Pericardium fibroblast (primary cell): Measurements from ENCODE around the gene MKNK2. TPM values are rescaled to one million over a fixed set of nuclear protein-coding genes. Genes with fewer than 3 reads are reported as not detected.

Experiments
- total RNA-seq: library from RNA; depleted of rRNA; stranded (reverse); fragments of >200 nt; gene quantifications from 2 replicates; pipeline ENCODE4 v1.2.3, GENCODE V29; 2015

The MKNK2 gene
- total RNA-seq: 96.9 and 116 TPM in 2 replicates

DNA sequence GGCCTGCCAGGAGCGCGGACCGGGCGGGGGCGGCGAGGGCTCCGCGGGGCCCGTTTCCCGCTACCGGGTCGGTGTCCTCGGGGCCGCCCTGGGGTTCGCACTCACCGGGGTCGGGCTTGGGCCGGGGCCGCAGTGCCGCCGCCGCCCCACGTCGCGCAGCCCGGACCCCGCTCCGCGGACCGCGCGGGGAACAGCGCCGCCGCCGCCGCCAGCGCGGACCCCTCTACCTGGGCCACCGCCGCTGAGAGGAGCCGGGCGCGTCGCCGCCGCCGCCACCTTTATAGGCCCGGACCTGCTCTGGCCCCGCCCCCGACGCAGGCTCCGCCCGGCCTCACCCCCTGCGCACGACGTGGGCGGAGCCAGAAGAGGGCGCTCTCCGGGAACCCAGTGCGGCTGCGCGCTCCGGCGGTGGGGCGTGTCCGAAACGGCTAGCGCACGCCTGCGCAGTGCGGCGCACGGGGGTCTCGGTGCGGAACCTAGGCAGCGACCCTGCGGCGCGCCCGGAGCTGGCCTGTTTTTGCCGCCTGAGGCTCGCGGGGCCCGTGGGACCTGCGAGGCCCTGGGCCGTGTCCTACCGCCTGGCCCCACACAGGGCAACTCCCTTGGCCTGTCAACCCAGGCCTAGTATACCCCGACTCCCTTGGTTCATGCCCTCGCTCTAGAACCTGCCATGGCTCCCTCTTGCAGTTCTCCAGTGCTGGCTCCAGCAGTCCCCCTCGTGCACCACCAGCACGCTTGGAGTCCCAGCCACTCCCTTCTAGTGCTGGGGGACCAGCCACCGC lies at the start of gene MKNK2:
TSS of gene MKNK2 (minus strand) at position 254 of the 782 bp plus-strand sequence. CDS start 393 bp downstream, outside the sequence.

DNA sequence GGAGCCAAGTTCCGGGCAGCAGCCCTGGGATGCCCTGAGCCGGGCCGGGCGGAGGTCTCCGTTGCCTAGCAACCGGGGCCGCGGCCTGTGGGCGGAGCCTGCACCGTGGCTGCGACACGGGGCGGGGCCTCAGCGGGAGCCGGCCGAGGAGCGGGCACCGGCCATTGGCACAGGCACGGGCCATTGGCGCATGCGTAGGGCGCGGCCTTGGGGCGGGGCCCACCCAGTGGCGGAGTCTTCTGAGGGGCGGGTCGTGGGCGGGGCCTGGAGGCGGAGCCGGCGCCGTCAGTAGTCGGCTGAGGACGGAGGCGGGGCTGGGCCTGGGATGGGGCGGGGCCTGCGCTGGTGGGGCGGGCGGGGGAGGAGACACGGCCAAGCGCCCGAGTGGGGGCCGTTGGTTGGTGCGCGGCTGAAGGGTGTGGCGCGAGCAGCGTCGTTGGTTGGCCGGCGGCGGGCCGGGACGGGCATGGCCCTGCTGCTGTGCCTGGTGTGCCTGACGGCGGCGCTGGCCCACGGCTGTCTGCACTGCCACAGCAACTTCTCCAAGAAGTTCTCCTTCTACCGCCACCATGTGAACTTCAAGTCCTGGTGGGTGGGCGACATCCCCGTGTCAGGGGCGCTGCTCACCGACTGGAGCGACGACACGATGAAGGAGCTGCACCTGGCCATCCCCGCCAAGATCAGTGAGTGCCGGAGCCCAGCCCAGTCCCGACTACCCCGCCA lies 45.6 kb upstream of the MKNK2 start, which contains the start of gene IZUMO4:
TSS of gene IZUMO4 (plus strand) at position 436 of the 723 bp plus-strand sequence. CDS start at position 467, 31 bp downstream.

DNA sequence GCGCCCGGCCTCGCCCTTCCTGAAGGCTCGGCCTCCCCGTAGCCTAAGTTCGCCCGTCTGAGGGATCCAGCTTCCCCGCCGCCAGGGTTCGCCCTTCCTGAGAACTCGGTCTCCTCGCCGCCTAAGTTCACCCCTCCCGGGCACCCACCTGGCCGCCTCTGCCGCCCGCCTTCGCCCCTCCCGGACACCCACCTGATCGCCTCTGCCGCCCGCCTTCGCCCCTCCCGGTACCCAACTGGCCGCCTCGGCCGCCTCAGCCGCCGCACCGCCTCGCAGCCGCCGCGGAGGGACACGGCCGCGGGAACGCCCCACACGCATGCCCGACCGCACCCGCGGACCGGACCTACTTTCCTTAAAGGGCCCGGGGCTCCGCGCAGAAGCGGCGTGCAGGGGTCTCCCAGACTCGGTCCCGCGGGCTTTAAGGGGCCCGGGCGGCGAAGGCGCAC lies 45.0 kb upstream of the MKNK2 start, which contains the start of gene MOB3A:
TSS of gene MOB3A (minus strand) at position 293 of the 446 bp plus-strand sequence. CDS start 17,766 bp downstream, outside the sequence.

DNA sequence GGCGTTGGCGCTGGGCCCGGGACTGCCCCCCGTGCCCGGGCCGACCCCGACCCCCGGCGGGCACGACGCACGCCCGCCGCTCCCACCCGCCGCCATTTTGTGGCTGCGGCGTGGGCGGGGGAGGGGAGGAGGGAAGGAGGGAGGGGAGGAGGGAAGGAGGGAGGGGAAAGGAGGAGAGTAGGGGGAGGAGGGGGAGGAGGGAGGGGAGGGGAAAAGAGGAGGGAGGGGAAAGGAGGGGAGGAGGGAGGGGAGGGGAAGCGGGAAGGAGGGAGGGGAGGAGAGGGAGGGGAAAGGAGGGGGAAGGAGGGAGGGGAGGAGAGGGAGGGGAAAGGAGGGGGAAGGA lies 35.5 kb downstream of the MKNK2 start, which contains the start of gene BTBD2:
TSS of gene BTBD2 (minus strand) at position 107 of the 343 bp plus-strand sequence. CDS start at position 96, 11 bp downstream.

Other genes with a start within 250 kb of the MKNK2 start
- gene ATP8B3, start 239.0 kb downstream of the MKNK2 start, total RNA-seq: 1.2 and 1.4 TPM in 2 replicates
- 5.5 and 8.8 TPM in 2 replicates for gene REXO1, start 202.8 kb downstream of the MKNK2 start, total RNA-seq
- 7.6 and 22.5 TPM in 2 replicates for gene KLF16, start 187.7 kb downstream of the MKNK2 start, total RNA-seq
- gene ABHD17A, start 165.7 kb downstream of the MKNK2 start, total RNA-seq: 122 and 178 TPM in 2 replicates
- 3.2 and 5.4 TPM in 2 replicates for gene ADAT3, start 145.8 kb downstream of the MKNK2 start, total RNA-seq
- 102 and 104 TPM in 2 replicates for gene SCAMP4, start 145.8 kb downstream of the MKNK2 start, total RNA-seq
- gene CSNK1G2, start 110.1 kb downstream of the MKNK2 start, total RNA-seq: 57.0 and 59.2 TPM in 2 replicates
- 94.8 and 143 TPM in 2 replicates for gene BTBD2, start 35.5 kb downstream of the MKNK2 start, total RNA-seq
- gene MOB3A, start 45.1 kb upstream of the MKNK2 start, total RNA-seq: 26.6 and 36.9 TPM in 2 replicates
- gene IZUMO4, start 45.7 kb upstream of the MKNK2 start, total RNA-seq: 0.82 and 1.3 TPM in 2 replicates
- 88.9 and 107 TPM in 2 replicates for gene AP3D1, start 100.3 kb upstream of the MKNK2 start, total RNA-seq
- 10.1 and 13.9 TPM in 2 replicates for gene DOT1L, start 112.7 kb upstream of the MKNK2 start, total RNA-seq
- 58.4 and 81.5 TPM in 2 replicates for gene PLEKHJ1, start 185.1 kb upstream of the MKNK2 start, total RNA-seq
- 34.6 and 36.6 TPM in 2 replicates for gene SF3A2, start 185.6 kb upstream of the MKNK2 start, total RNA-seq
- gene AMH, start 198.1 kb upstream of the MKNK2 start, total RNA-seq: 1.8 and 3.7 TPM in 2 replicates
- 1.5 TPM in 1 of 2 replicates, not detected in the other for gene JSRP1, start 205.2 kb upstream of the MKNK2 start, total RNA-seq
- 0.09 TPM in 1 of 2 replicates, not detected in the other for gene PEAK3, start 230.9 kb upstream of the MKNK2 start, total RNA-seq